NT2/D1 (cell line): ENCODE measurements around the gene ATXN7.

Source experiments
- SUZ12 ChIP-seq: IDR thresholded peaks from 2 replicates; pipeline ENCODE4 v1.6.1; 2011; ENCODE audit not compliant: insufficient read length, insufficient read depth; ENCODE audit errors: extremely low read depth
- ZNF274 ChIP-seq: IDR thresholded peaks from 2 replicates; pipeline ENCODE4 v1.6.1; 2011; ENCODE audit warnings: mild to moderate bottlenecking, low read depth, low read length

DNA sequence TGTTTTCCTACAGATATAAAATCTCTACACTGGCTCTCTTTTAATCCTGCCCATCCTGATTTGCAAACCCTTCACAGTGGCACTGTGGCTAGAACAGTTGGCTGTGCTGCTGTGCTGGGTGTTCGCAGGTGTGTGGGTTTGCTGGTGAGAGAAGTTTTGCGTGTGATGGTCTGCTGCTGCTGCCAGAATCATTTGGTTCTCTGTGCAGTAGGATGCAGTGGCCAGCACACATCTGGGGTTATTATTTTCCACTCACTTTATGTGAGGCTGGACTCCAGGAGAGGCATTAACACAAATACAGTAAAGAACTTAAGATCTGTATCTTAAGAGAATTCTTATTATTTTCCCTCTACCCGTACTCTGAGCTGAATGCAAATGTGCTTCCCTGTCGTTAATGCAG lies 175.7 kb downstream of the ATXN7 start:
- TF ChIP-seq ZNF274 (no peak), SUZ12 (no peak)
